HG02884 (cell line): ENCODE results near the gene CDIPT.

Experiments used
- ATAC-seq: cut with Tn5 transposase; IDR thresholded peaks from one replicate; pipeline ENCODE4 v1.9.1; 2021; ENCODE audit warnings: mild to moderate bottlenecking, moderate library complexity; ENCODE audit not compliant: unreplicated experiment

CDIPT gene

GRCh38 chr16:29831490-29831889 lies 31.5 kb downstream of the CDIPT start:
- ATAC-seq, result no peak

- ATAC-seq, result no peak
These were observed 32.3 kb downstream of the CDIPT start for GRCh38 chr16:29830774-29831173.

- no peak for ATAC-seq
These were observed 36.7 kb downstream of the CDIPT start for GRCh38 chr16:29826342-29826695.

- no peak for ATAC-seq
These were observed 37.6 kb downstream of the CDIPT start for GRCh38 chr16:29825145-29826044.

- no peak for ATAC-seq
These were observed 38.4 kb downstream of the CDIPT start for GRCh38 chr16:29824589-29825144.

GRCh38 chr16:29821643-29822115 lies 41.3 kb downstream of the CDIPT start:
- no peak for ATAC-seq

- ATAC-seq, result no peak
These were observed 42.0 kb downstream of the CDIPT start for GRCh38 chr16:29820730-29821642.

GRCh38 chr16:29820271-29820701 lies 42.7 kb downstream of the CDIPT start, which contains the start of gene MVP:
Gene MVP, plus strand, starts transcription at chr16:29820462. Its CDS starts 10,088 bp downstream, at chr16:29830550.
- ATAC-seq, result no peak

- no peak for ATAC-seq
These were observed 43.5 kb downstream of the CDIPT start for GRCh38 chr16:29819506-29819905.

- no peak for ATAC-seq
These were observed 44.9 kb downstream of the CDIPT start for GRCh38 chr16:29818082-29818481.

GRCh38 chr16:29816694-29817441 lies 46.2 kb downstream of the CDIPT start:
- peak; percentile 7 for ATAC-seq

GRCh38 chr16:29815793-29816693 lies 47.0 kb downstream of the CDIPT start, which contains the start of gene PAGR1:
Gene PAGR1, plus strand, starts transcription at chr16:29816152. Its CDS starts 374 bp downstream, at chr16:29816526.
- ATAC-seq, result peak; percentile 46

- no peak for ATAC-seq
These were observed 47.8 kb downstream of the CDIPT start for GRCh38 chr16:29815032-29815721.

- no peak for ATAC-seq
These were observed 48.4 kb downstream of the CDIPT start for GRCh38 chr16:29814592-29814991.

- ATAC-seq, result no peak
These were observed 49.1 kb downstream of the CDIPT start for GRCh38 chr16:29813644-29814562.

- ATAC-seq, result no peak
These were observed 50.0 kb downstream of the CDIPT start for GRCh38 chr16:29812754-29813643.
